ENCODE measurements around the gene CCT3.
A peak's percentile ranks its signal among the peaks of the same experiment; 100 is the strongest.

CCT3 gene

DNA sequence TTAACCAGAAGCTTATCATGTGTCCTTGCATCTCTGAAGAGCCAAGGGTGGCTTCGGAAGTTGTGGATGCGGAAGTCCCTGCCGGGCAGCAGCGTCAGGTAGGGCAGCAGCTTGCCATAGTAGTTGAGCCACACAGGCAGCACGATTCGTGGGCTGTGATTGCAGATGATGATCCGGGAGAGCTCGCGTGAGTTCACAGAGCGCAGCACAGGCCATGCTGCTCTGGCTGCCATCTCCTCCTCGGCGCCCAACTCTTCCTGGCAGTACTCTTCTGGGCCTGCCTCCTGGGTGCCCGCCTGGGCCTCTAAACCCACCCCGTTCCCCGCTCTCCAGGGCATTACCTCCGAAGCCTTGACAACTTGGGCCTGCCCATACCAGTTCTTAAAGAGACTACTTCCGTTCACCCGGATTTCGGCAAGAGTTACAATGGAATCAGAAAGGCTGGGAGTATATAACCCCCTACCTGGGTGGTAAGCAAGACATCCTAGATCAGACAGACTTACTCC is 39.2 kb downstream of the CCT3 start, which contains the start of gene VHLL:
Gene VHLL (minus strand): TSS at position 456 of the 506 bp plus-strand sequence. CDS start 118 bp downstream, at position 338.
- Histone ChIP-seq H3K4me3 (no peak within 1 kb of the TSS), H3K27ac (no peak within 1 kb of the TSS)
- TF ChIP-seq, protein P1, sequence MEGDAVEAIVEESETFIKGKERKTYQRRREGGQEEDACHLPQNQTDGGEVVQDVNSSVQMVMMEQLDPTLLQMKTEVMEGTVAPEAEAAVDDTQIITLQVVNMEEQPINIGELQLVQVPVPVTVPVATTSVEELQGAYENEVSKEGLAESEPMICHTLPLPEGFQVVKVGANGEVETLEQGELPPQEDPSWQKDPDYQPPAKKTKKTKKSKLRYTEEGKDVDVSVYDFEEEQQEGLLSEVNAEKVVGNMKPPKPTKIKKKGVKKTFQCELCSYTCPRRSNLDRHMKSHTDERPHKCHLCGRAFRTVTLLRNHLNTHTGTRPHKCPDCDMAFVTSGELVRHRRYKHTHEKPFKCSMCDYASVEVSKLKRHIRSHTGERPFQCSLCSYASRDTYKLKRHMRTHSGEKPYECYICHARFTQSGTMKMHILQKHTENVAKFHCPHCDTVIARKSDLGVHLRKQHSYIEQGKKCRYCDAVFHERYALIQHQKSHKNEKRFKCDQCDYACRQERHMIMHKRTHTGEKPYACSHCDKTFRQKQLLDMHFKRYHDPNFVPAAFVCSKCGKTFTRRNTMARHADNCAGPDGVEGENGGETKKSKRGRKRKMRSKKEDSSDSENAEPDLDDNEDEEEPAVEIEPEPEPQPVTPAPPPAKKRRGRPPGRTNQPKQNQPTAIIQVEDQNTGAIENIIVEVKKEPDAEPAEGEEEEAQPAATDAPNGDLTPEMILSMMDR (IDR thresholded peaks at IDR 0.05) = no peak
- no peak for DNase-seq (ENCODE audit: low spot score)

GRCh38 chr1:156295391-156295947 is 42.6 kb downstream of the CCT3 start, which contains the start of gene GLMP:
Gene GLMP, minus strand, starts transcription at chr1:156295679. Its CDS starts 34 bp downstream, at chr1:156295645.
- H3K27ac ChIP-seq = peak within 1 kb of the TSS; percentile 66 to 72
- DNase-seq (ENCODE audit: low spot score) = no peak
- peak within 1 kb of the TSS; percentile 80 for H3K4me3 ChIP-seq
- TF ChIP-seq, protein P1 (IDR thresholded peaks at IDR 0.05) = no peak

GRCh38 chr1:156293895-156294294 is 44.2 kb downstream of the CCT3 start:
- no peak overlapping the region for H3K27ac ChIP-seq
- no peak for DNase-seq (ENCODE audit: low spot score)
- no peak overlapping the region for H3K4me3 ChIP-seq
- TF ChIP-seq, protein P1 (IDR thresholded peaks at IDR 0.05) = no peak

- Histone ChIP-seq H3K4me3 (no peak overlapping the region), H3K27ac (no peak overlapping the region)
- no peak for DNase-seq (ENCODE audit: low spot score)
- TF ChIP-seq, protein P1 (IDR thresholded peaks at IDR 0.05) = no peak
Observed at GRCh38 chr1:156293098-156293434, 45.0 kb downstream of the CCT3 start.

DNA sequence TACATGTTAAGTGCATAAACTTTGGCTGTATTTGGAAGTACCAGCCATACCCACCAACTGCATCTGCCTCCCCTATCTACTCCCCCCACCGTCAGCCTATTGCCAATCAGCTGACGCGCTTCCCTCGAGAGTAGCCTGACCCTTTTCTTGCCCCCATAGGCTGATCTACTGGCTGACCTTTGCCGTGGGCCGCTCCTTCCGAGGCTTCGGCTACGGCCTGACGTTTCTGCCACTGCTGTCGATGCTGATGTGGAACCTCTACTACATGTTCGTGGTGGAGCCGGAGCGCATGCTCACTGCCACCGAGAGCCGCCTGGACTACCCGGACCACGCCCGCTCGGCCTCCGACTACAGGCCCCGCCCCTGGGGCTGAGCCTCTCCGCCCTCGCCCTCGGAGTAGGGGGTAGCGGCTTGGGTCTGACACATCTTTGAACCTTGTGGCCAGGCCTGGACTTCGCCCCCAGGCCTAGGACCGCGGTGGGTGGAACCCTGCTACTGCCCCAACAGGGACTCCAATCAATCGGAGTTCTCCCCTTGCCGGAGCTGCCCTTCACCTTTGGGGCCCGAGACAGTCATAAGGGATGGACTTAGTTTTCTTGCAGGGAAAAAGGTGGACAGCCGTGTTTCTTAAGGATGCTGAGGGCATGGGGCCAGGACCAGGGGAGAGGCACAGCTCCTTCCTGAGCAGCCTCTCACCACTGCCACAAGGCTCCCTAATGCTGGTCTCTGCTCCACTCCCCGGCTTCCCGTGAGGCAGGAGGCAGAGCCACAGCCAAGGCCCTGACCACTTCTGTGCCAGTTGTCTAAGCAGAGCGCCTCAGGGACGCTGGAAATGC is 46.6 kb downstream of the CCT3 start:
- peak; percentile 94 for DNase-seq (ENCODE audit: low spot score)
- peak overlapping the region; percentile 57 to 93 for H3K27ac ChIP-seq
- TF ChIP-seq, protein P1 (IDR thresholded peaks at IDR 0.05) = no peak

GRCh38 chr1:156289857-156290256 is 48.2 kb downstream of the CCT3 start:
- TF ChIP-seq, protein P1 (IDR thresholded peaks at IDR 0.05) = no peak
- Histone ChIP-seq H3K27ac (no peak overlapping the region), H3K4me3 (no peak overlapping the region)
- DNase-seq (ENCODE audit: low spot score) = no peak

More for the DNA sequence above, 46.6 kb downstream of the CCT3 start:
- H3K4me3 ChIP-seq = peak overlapping the region; percentile 71

All from coronary artery (tissue), 2 donors.